WERI-Rb-1 (cell line): ENCODE results near the gene FASN.

Experiments
- DNase-seq: peaks from one replicate; pipeline ENCODE4 v3.0.0-alpha.2; 2020
- H3K27ac ChIP-seq: fragments of 250-450 bp; sonication (Bioruptor Pico); 2 replicates; pipeline ENCODE4 v1.5.1; 2020; ENCODE audit warnings: mild to moderate bottlenecking, moderate library complexity
- H3K27me3 ChIP-seq: fragments of 250-450 bp; sonication (Bioruptor Pico); 2 replicates; pipeline ENCODE4 v1.5.1; 2021; ENCODE audit warnings: mild to moderate bottlenecking, low read depth, moderate library complexity; ENCODE audit not compliant: insufficient read depth, severe bottlenecking
- H3K36me3 ChIP-seq: fragments of 250-450 bp; sonication (Bioruptor Pico); 2 replicates; pipeline ENCODE4 v1.5.1; 2020; ENCODE audit warnings: mild to moderate bottlenecking, moderate library complexity
- H3K4me3 ChIP-seq: 2 replicates; pipeline ENCODE4 v1.5.1; 2011; ENCODE audit warnings: low read depth, mild to moderate bottlenecking, control low read depth, low read length
- H3K9me3 ChIP-seq: fragments of 250-450 bp; sonication (Bioruptor Pico); 2 replicates; pipeline ENCODE4 v1.5.1; 2021; ENCODE audit warnings: mild to moderate bottlenecking, moderate library complexity; ENCODE audit not compliant: severe bottlenecking
- TF ChIP-seq, protein P1 (sequence below): IDR thresholded peaks from 2 replicates; pipeline ENCODE4 v1.5.1; 2011; ENCODE audit warnings: low read depth, mild to moderate bottlenecking, control low read depth, inconsistent platforms, low read length

The FASN gene

GRCh38 chr17:82070611-82071010 lies 27.4 kb downstream of the FASN start:
- no peaks in the 10 kb centered on the region for H3K36me3 ChIP-seq
- peaks cover 5% of the 10 kb centered on the region for H3K9me3 ChIP-seq
- DNase-seq, result no peak
- H3K27ac ChIP-seq, result no peak overlapping the region
- no peak overlapping the region for H3K4me3 ChIP-seq
- no peaks in the 10 kb centered on the region for H3K27me3 ChIP-seq
- TF ChIP-seq, protein P1, sequence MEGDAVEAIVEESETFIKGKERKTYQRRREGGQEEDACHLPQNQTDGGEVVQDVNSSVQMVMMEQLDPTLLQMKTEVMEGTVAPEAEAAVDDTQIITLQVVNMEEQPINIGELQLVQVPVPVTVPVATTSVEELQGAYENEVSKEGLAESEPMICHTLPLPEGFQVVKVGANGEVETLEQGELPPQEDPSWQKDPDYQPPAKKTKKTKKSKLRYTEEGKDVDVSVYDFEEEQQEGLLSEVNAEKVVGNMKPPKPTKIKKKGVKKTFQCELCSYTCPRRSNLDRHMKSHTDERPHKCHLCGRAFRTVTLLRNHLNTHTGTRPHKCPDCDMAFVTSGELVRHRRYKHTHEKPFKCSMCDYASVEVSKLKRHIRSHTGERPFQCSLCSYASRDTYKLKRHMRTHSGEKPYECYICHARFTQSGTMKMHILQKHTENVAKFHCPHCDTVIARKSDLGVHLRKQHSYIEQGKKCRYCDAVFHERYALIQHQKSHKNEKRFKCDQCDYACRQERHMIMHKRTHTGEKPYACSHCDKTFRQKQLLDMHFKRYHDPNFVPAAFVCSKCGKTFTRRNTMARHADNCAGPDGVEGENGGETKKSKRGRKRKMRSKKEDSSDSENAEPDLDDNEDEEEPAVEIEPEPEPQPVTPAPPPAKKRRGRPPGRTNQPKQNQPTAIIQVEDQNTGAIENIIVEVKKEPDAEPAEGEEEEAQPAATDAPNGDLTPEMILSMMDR, result no peak

GRCh38 chr17:82065638-82066303 lies 32.3 kb downstream of the FASN start, which contains the start of gene DUS1L:
TSS of gene DUS1L (minus strand) at chr17:82065804. CDS start at chr17:82065059, 745 bp downstream.
- Histone ChIP-seq H3K9me3 (peaks cover 5% of the 10 kb centered on the region), H3K4me3 (peak within 1 kb of the TSS; percentile 93), H3K27ac (peak within 1 kb of the TSS; percentile 72), H3K27me3 (no peaks in the 10 kb centered on the region), H3K36me3 (peaks cover 36% of the 10 kb centered on the region)
- TF ChIP-seq, protein P1, result no peak
- DNase-seq, result no peak

- Histone ChIP-seq H3K4me3 (peak overlapping the region; percentile 93), H3K36me3 (peaks cover 42% of the 10 kb centered on the region), H3K27me3 (no peaks in the 10 kb centered on the region), H3K27ac (peak overlapping the region; percentile 72), H3K9me3 (peaks cover 5% of the 10 kb centered on the region)
- DNase-seq, result no peak
- TF ChIP-seq, protein P1, result no peak
Measured at GRCh38 chr17:82065193-82065637, 32.8 kb downstream of the FASN start.

DNA sequence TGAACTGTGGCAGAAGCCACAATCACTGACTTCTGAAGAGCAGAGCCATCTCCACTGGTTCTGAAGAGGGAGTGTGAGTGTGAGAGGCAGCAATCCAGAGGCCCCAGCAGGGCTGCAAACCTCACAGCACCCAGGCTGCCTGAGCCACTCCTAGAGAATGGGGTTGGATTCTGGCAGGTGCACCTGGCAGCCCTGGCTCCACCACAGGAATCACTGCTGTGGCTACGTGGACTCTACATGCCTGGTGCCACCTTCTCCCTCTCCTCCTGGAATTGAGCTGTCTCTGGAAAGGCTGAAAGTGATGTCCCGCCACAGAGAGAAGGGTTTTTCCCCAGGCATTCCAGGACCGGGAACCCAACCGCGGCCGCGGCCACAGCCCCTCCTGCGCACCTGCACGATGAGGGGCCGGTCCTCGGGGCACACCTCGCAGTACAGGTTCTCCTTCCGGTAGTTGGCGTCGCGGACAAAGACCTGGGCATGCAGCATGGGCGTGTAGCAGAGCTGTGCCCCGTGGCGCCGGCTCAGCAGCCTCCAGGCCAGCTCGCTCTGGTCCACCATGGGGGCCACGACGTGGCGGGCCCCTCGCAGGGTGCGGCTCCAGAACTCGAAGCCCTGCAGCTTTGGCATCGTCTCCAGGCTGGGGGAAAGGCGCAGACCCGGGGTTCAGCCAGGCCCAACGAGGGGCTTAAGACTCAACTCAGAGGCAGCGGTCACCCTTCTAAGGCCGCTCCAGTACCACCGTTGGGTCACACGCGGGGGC lies 33.4 kb downstream of the FASN start:
- peaks cover 48% of the 10 kb centered on the region for H3K36me3 ChIP-seq
- peaks cover 5% of the 10 kb centered on the region for H3K9me3 ChIP-seq
- peak overlapping the region; percentile 93 for H3K4me3 ChIP-seq
- TF ChIP-seq, protein P1, result no peak
- peak overlapping the region; percentile 72 for H3K27ac ChIP-seq
- no peak for DNase-seq
- H3K27me3 ChIP-seq, result no peaks in the 10 kb centered on the region

GRCh38 chr17:82063424-82064415 lies 34.3 kb downstream of the FASN start:
- H3K27ac ChIP-seq, result no peak overlapping the region
- DNase-seq, result no peak
- TF ChIP-seq, protein P1, result no peak
- H3K36me3 ChIP-seq, result peaks cover 57% of the 10 kb centered on the region
- no peaks in the 10 kb centered on the region for H3K27me3 ChIP-seq
- H3K4me3 ChIP-seq, result no peak overlapping the region
- H3K9me3 ChIP-seq, result peaks cover 5% of the 10 kb centered on the region
